WI38 (cell line): ENCODE data around the gene RUNX2.

Source experiments
- H3K4me3 ChIP-seq: 2 replicates; pipeline ENCODE4 v1.5.1; 2011; ENCODE audit warnings: low read depth, mild to moderate bottlenecking, control low read depth, low read length
- TF ChIP-seq, protein P1 (sequence below): IDR thresholded peaks from 2 replicates; pipeline ENCODE4 v1.5.1; 2012; ENCODE audit warnings: low read depth, mild to moderate bottlenecking, control low read depth, low read length

Gene RUNX2

GRCh38 chr6:45467853-45468252 is 139.7 kb downstream of the RUNX2 start:
- TF ChIP-seq, protein P1, sequence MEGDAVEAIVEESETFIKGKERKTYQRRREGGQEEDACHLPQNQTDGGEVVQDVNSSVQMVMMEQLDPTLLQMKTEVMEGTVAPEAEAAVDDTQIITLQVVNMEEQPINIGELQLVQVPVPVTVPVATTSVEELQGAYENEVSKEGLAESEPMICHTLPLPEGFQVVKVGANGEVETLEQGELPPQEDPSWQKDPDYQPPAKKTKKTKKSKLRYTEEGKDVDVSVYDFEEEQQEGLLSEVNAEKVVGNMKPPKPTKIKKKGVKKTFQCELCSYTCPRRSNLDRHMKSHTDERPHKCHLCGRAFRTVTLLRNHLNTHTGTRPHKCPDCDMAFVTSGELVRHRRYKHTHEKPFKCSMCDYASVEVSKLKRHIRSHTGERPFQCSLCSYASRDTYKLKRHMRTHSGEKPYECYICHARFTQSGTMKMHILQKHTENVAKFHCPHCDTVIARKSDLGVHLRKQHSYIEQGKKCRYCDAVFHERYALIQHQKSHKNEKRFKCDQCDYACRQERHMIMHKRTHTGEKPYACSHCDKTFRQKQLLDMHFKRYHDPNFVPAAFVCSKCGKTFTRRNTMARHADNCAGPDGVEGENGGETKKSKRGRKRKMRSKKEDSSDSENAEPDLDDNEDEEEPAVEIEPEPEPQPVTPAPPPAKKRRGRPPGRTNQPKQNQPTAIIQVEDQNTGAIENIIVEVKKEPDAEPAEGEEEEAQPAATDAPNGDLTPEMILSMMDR: no peak
- H3K4me3 ChIP-seq: no peak overlapping the region

DNA sequence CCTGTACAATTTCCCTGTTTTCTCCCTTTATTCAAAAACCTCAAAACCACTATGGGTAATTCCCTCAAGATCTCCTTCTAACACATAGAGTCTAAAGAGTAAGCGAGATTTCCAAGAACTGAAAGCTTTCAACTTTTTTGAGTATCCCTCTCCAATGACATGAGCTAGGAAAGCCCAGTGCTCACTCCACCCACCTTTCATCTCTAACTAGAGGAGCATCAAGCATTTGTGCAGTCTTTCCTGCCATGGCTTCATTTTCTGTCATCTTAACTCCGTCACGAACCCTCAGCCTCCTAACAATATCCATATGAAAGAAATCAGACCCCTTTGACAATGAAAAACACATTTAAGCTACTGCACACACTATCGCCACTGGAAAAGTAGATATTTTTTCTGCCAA is 141.5 kb downstream of the RUNX2 start:
- TF ChIP-seq, protein P1: no peak
- H3K4me3 ChIP-seq: no peak overlapping the region

- TF ChIP-seq, protein P1: no peak
- H3K4me3 ChIP-seq: no peak overlapping the region
These were observed 142.1 kb downstream of the RUNX2 start for GRCh38 chr6:45470131-45470738.

DNA sequence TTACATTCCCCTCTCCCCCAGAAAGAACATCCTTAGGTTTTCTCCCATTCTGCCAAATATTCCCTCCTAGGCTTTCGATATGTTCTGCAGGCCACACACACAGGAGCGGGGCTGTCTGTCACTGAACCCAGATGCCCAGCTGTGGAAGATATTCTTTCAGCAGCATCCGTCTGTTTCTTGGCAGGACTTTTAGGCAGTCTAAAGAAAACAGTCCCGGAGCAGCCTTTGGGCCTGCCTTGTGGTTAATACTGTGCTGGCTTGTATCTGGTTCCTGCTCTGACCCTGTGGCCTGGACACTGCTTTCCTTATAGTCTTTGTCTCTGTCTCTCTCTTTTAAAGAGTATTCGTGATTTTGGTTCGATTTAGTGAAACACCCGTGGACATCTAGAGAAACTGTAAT is 144.3 kb downstream of the RUNX2 start:
- TF ChIP-seq, protein P1: no peak
- no peak overlapping the region for H3K4me3 ChIP-seq

DNA sequence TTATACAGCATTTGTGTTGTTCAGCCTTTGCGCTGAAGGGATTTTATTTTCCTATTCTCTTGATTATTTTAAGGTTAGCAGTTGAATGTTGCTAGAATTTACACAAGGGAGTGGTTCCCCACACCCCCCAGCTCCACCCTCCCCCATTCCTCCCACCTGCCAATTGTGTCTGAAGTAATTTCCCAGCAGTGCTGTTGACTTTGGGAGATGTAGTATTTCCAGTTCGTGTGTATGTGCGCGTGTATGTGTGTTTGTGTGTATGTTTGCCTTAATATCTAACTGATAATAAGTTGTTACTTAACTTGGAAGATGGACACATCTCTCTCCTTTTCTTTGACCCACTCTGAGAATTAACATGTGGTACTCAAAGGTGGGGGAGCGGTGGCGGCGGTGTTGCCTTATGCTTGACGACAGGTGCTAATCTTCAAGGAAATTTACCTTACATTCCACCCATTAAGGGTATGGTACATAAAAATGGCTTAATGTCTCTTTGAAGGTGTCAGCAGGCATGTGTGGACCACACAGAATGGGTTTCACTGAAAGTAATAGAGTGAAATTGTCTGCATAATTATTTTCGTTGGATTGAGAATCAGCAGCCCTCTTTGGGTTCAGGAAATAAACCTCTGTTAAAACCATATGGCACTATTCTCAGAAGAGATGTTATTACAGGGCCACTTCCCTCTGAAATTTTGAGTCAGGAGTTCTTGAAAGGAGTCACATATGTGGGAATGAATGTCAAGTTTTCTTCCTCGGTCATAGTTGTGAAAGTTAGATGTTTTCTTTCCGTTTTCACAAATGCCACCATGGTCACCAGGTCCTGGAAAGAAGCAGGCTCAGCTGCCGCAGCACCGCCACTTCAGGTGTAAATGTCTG is 145.2 kb downstream of the RUNX2 start:
- no peak overlapping the region for H3K4me3 ChIP-seq
- TF ChIP-seq, protein P1: no peak

DNA sequence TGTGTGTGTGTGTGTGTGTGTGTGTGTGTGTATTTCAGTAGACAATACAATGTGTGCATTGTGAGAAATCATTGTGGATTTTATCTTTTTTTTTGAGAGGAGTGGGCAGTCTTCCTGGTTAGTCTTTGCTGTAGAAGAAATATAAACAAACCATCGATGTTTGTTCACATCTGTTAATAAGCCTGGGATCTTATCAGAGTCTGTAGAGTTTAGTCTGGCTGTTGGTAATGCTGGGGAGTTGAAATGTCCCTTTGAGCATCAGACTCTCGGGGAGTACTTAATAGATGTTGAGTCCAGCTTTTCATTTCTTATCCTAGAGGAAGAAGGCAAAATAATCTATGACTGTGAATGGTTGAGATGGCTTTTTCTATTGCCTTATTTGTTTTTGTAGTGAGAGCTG is 146.2 kb downstream of the RUNX2 start:
- TF ChIP-seq, protein P1: no peak
- no peak overlapping the region for H3K4me3 ChIP-seq

- no peak overlapping the region for H3K4me3 ChIP-seq
- TF ChIP-seq, protein P1: no peak
These were observed 148.2 kb downstream of the RUNX2 start for GRCh38 chr6:45476341-45476740.
